HEK293T (cell line): ENCODE results near the gene TEX2.
"Not testable (repeated sequence)": the region's sequence is repeated elsewhere in the genome, so short reads cannot be mapped to it uniquely, and the experiment has no call there.

Experiments used
- ARNT ChIP-seq: fragments of 450-650 bp; IDR thresholded peaks from 2 replicates; pipeline ENCODE4 v1.6.1; 2017; ENCODE audit warnings: mild to moderate bottlenecking
- BHLHE40 ChIP-seq: fragments of 450-650 bp; IDR thresholded peaks from 2 replicates; pipeline ENCODE4 v1.6.1; 2016; ENCODE audit warnings: mild to moderate bottlenecking, moderate library complexity, borderline replicate concordance
- ELF4 ChIP-seq: fragments of 450-650 bp; IDR thresholded peaks from 2 replicates; pipeline ENCODE4 v1.6.1; 2017; ENCODE audit warnings: antibody characterized with exemption
- FOXA1 ChIP-seq: fragments of 450-650 bp; IDR thresholded peaks from 2 replicates; pipeline ENCODE4 v1.6.1; 2016; ENCODE audit warnings: mild to moderate bottlenecking
- FOXM1 ChIP-seq: fragments of 450-650 bp; IDR thresholded peaks from 2 replicates; pipeline ENCODE4 v1.6.1; 2017; ENCODE audit warnings: mild to moderate bottlenecking, borderline replicate concordance
- HDGF ChIP-seq: fragments of 450-650 bp; IDR thresholded peaks from 2 replicates; pipeline ENCODE4 v1.6.1; 2017; ENCODE audit warnings: antibody characterized with exemption, borderline replicate concordance
- LEF1 ChIP-seq: fragments of 450-650 bp; IDR thresholded peaks from 2 replicates; pipeline ENCODE4 v1.6.1; 2017; ENCODE audit warnings: mild to moderate bottlenecking, borderline replicate concordance
- NFRKB ChIP-seq: fragments of 450-650 bp; IDR thresholded peaks from 2 replicates; pipeline ENCODE4 v1.6.1; 2016; ENCODE audit warnings: mild to moderate bottlenecking, moderate library complexity
- SP1 ChIP-seq: fragments of 450-650 bp; IDR thresholded peaks from 2 replicates; pipeline ENCODE4 v1.6.1; 2017
- SUZ12 ChIP-seq: fragments of 450-650 bp; IDR thresholded peaks from 2 replicates; pipeline ENCODE4 v1.6.1; 2016; ENCODE audit warnings: mild to moderate bottlenecking
- TARDBP ChIP-seq: fragments of 450-650 bp; IDR thresholded peaks from 2 replicates; pipeline ENCODE4 v1.6.1; 2016
- ZNF384 ChIP-seq: fragments of 450-650 bp; IDR thresholded peaks from 2 replicates; pipeline ENCODE4 v1.6.1; 2016

- not testable (repeated sequence) for TF ChIP-seq FOXA1, ELF4, BHLHE40, LEF1, SP1, SUZ12, HDGF, ARNT, NFRKB, TARDBP, FOXM1, ZNF384
These were observed 54.4 kb downstream of the TEX2 start for GRCh38 chr17:64208656-64209055.
